Fibroblast of lung (primary cell): Measurements from ENCODE around the gene HIPK2.

Experiments
- EZH2 ChIP-seq: IDR thresholded peaks from 2 replicates; pipeline ENCODE4 v1.5.1; 2012; ENCODE audit warnings: low read length, control low read depth, mild to moderate bottlenecking; ENCODE audit errors: missing control alignments
- TF ChIP-seq, protein P1 (sequence below), 2 donors: IDR thresholded peaks in 1 of 2; conservative IDR thresholded peaks in 1 of 2; 1 replicate in 1 of 2; 2 replicates in 1 of 2; pipeline ENCODE4 v1.5.1; 2011 to 2012; ENCODE audit warnings: low read length in 2 of 2, control low read depth in 1 of 2, inconsistent platforms in 1 of 2, low read depth in 1 of 2, mild to moderate bottlenecking in 1 of 2

DNA sequence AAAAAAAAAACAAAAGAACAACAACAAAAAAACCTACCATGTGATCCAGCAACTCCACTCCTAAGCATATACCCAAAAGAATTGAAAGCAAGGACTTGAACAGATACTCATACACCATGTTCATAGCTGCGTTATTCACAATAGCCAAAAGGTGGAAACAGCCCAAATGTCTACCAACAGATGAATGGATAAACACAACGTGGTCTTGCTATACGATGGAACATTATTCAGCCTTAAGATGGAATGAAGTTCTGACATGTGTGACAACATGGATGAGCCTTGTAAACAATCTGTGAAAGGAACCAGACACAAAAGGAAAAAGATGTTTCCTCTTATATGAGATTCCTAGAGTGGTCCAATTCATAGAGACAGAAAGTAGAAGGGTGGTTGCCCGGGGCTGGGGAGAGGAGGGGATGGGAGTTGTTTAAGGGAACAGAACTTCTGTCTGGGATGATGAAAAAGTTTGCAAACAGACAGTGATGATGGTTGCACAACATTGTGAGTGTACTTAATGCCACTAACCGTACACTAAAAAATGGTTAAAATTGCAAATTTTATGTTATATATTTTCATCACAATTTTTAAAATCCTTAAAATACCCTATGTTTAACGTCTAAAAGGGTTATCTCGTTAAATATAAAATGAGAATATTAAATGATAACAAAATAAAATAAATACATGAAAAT, 242.7 kb downstream of the HIPK2 start:
- TF ChIP-seq, protein P1, sequence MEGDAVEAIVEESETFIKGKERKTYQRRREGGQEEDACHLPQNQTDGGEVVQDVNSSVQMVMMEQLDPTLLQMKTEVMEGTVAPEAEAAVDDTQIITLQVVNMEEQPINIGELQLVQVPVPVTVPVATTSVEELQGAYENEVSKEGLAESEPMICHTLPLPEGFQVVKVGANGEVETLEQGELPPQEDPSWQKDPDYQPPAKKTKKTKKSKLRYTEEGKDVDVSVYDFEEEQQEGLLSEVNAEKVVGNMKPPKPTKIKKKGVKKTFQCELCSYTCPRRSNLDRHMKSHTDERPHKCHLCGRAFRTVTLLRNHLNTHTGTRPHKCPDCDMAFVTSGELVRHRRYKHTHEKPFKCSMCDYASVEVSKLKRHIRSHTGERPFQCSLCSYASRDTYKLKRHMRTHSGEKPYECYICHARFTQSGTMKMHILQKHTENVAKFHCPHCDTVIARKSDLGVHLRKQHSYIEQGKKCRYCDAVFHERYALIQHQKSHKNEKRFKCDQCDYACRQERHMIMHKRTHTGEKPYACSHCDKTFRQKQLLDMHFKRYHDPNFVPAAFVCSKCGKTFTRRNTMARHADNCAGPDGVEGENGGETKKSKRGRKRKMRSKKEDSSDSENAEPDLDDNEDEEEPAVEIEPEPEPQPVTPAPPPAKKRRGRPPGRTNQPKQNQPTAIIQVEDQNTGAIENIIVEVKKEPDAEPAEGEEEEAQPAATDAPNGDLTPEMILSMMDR (conservative IDR thresholded peaks at IDR 0.05 in 1 of 2, IDR thresholded peaks at IDR 0.05 in 1 of 2; ENCODE audit: low read depth in 1 of 2, low read length in 2 of 2): no peak
- TF ChIP-seq EZH2: no peak
